Urinary bladder (tissue), 4 donors: ENCODE results near the gene CMIP. TPM values are rescaled to one million over a fixed set of nuclear protein-coding genes. Genes with fewer than 3 reads are reported as not detected.

Source experiments
- DNase-seq: peaks from one replicate; pipeline ENCODE4 v3.0.0-alpha.2; 2015; ENCODE audit errors: extremely low spot score
- H3K27ac ChIP-seq: one replicate; pipeline ENCODE4 v1.5.1; 2013; ENCODE audit warnings: low read depth, mild to moderate bottlenecking, moderate library complexity
- H3K36me3 ChIP-seq: one replicate; pipeline ENCODE4 v1.6.1; 2013; ENCODE audit warnings: mild to moderate bottlenecking, moderate library complexity; ENCODE audit not compliant: insufficient read depth
- H3K4me1 ChIP-seq: one replicate; pipeline ENCODE4 v1.6.1; 2013; ENCODE audit warnings: mild to moderate bottlenecking, moderate library complexity; ENCODE audit not compliant: insufficient read depth
- H3K4me3 ChIP-seq: one replicate; pipeline ENCODE4 v1.5.1; 2013; ENCODE audit warnings: low read depth, low read length
- WGBS: extraction: QIAGEN DNeasy Blood & Tissue Kit; methylation state at CpG from one replicate; pipeline ENCODE4 v1.1.7; 2013; 5-methylcytosine and 5-hydroxymethylcytosine counted together
- polyA plus RNA-seq: library from polyadenylated mRNA; stranded (reverse); fragments of 200-250 nt; gene quantifications from one replicate; pipeline ENCODE4 v1.2.3, GENCODE V29; 2013
- total RNA-seq: library from RNA; depleted of rRNA; stranded (reverse); fragments of >200 nt; gene quantifications from one replicate; pipeline ENCODE4 v1.2.3, GENCODE V29; 2014
- donor health status: healthy with polysubstance abuse.
- donor health status: healthy.

Gene CMIP
- total and polyA plus RNA-seq, 2 donors = 21.7 to 29.4 TPM

GRCh38 chr16:81539759-81540472 is 95.3 kb downstream of the CMIP start:
- Histone ChIP-seq H3K36me3 (no peaks in the 10 kb centered on the region), H3K4me3 (no peak overlapping the region), H3K27ac (no peak overlapping the region), H3K4me1 (no peaks in the 10 kb centered on the region)
- no peak for DNase-seq
- WGBS = 94% methylated on average over 19 of the region's 19 CpGs

GRCh38 chr16:81541314-81541713 is 96.7 kb downstream of the CMIP start:
- Histone ChIP-seq H3K4me3 (no peak overlapping the region), H3K27ac (no peak overlapping the region)
- WGBS = 76% methylated on average over 8 of the region's 8 CpGs

GRCh38 chr16:81542609-81543570 is 98.3 kb downstream of the CMIP start:
- no peak for DNase-seq
- WGBS = 83% methylated on average over 22 of the region's 22 CpGs
- Histone ChIP-seq H3K4me3 (no peak overlapping the region), H3K27ac (no peak overlapping the region), H3K36me3 (no peaks in the 10 kb centered on the region), H3K4me1 (no peaks in the 10 kb centered on the region)

More at GRCh38 chr16:81541314-81541713, 96.7 kb downstream of the CMIP start:
- no peak for DNase-seq
- H3K4me1 ChIP-seq = no peaks in the 10 kb centered on the region
- H3K36me3 ChIP-seq = no peaks in the 10 kb centered on the region

GRCh38 chr16:81543571-81543970 is 99.0 kb downstream of the CMIP start:
- no peak for DNase-seq
- Histone ChIP-seq H3K4me1 (no peaks in the 10 kb centered on the region), H3K27ac (no peak overlapping the region)

DNA sequence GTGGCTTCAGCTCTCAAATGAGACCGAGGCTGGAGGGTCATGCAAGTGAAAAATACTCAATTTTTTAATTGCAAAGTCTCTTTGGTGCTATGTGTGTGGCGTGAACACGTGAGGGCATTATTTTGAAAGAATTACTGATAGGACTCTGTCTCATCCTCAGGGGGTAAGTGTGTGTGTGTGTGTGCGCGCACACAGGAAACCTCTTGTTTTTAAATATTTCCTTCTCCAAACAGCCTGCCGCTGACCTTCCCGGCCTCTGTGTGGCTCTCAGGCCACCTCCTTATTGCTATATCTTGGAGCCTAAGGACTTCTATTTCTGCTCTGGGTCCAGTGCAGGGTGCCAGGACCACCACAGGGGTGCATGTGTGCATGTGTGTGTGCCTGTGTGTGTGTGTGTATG is 99.7 kb downstream of the CMIP start:
- 79% methylated on average over 7 of the region's 7 CpGs for WGBS
- no peak for DNase-seq
- no peaks in the 10 kb centered on the region for H3K4me1 ChIP-seq
- no peaks in the 10 kb centered on the region for H3K36me3 ChIP-seq
- no peak overlapping the region for H3K27ac ChIP-seq
- H3K4me3 ChIP-seq = no peak overlapping the region

More at GRCh38 chr16:81543571-81543970, 99.0 kb downstream of the CMIP start:
- Histone ChIP-seq H3K4me3 (no peak overlapping the region), H3K36me3 (no peaks in the 10 kb centered on the region)
- WGBS = 66% methylated on average over 3 of the region's 3 CpGs

- WGBS = 77% methylated on average over 9 of the region's 9 CpGs
These were observed 100.2 kb downstream of the CMIP start for GRCh38 chr16:81544700-81545271.

DNA sequence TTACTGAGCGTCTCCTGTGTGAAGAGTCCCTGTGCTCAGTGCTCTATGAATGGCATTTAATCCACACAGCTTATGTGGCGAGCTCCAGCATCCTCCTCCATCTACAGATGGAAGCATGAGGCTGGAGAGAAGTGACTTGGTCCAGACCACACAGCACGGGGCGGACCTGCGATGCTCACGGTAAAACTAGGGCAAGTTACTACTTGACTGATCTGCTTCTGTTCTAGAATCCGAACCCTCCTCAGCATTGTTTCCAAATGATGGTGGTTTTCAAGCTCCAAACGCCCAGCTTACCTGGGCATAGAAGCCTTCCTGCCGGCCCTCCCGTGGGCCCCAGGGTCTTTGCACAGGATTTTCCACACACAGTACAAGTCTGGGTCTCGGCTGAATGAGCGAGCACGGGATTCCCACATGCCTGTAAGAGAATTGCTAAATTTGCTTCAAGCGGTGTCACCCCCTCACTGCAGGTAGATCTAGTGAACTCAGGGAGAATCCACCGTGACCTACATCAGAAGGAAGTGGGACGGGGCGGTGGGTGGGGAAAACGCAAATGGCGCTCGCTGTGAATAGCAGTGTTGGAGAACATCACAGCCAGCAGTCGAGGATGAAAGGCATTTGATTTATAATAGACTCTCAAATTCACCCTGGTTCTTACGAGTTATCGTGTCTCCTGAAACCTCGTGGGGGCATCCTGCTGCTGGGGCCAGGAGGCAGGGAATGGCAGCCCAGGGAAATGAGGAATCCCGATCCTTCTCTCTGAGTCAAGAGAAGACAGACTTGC is 101.1 kb downstream of the CMIP start:
- 90% methylated on average over 25 of the region's 25 CpGs for WGBS
- Histone ChIP-seq H3K4me1 (no peaks in the 10 kb centered on the region), H3K36me3 (no peaks in the 10 kb centered on the region), H3K27ac (no peak overlapping the region), H3K4me3 (no peak overlapping the region)
- no peak for DNase-seq

More at GRCh38 chr16:81544700-81545271, 100.2 kb downstream of the CMIP start:
- DNase-seq = no peak
- H3K36me3 ChIP-seq = no peaks in the 10 kb centered on the region
- H3K4me1 ChIP-seq = no peaks in the 10 kb centered on the region
- H3K4me3 ChIP-seq = no peak overlapping the region
- no peak overlapping the region for H3K27ac ChIP-seq

- no peak for DNase-seq
- WGBS = 91% methylated on average over 14 of the region's 14 CpGs
- H3K4me1 ChIP-seq = no peaks in the 10 kb centered on the region
These were observed 102.2 kb downstream of the CMIP start for GRCh38 chr16:81546781-81547180.

DNA sequence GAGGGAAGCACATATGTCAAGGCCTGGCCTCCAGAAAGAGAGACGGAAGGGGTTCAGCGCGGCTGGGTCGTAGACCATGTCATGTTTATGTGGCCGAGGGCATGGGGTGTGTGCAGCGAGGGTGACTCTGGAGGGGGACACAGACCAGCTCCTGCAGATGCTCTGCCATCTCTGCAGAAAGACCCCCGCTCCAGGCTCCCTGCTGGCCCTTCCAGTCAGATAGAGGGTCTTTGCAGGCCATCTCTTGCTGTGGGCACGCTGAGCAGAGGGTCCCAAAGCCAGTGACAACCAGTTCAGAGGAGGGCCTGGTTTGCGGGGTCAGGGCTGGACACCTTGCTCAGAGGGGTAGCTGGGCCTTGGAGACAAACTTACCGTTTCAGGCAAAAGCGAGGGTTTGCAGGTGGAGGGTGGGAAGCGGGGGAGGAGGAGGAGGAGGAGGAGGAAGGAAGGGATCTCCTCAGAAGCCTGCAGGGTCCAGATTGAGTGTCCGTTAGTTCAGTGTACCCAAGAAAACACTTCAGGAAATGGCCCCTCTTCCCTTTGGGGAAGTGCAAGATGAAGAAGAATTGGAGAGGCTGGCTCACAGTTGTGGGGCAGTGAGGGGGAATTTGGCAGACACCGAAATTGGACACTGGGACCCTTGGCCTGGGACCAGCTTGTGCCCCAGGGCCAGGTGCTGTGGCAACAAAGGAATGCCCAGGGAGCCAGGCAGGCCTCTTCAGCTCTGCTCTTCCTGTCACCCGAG is 102.8 kb downstream of the CMIP start:
- H3K4me1 ChIP-seq = no peaks in the 10 kb centered on the region
- H3K36me3 ChIP-seq = no peaks in the 10 kb centered on the region
- no peak for DNase-seq
- H3K27ac ChIP-seq = no peak overlapping the region
- no peak overlapping the region for H3K4me3 ChIP-seq
- WGBS = 88% methylated on average over 15 of the region's 15 CpGs

More at GRCh38 chr16:81546781-81547180, 102.2 kb downstream of the CMIP start:
- H3K27ac ChIP-seq = no peak overlapping the region
- no peaks in the 10 kb centered on the region for H3K36me3 ChIP-seq
- no peak overlapping the region for H3K4me3 ChIP-seq

GRCh38 chr16:81547939-81548216 is 103.3 kb downstream of the CMIP start:
- WGBS = 80% methylated on average over 5 of the region's 5 CpGs
- Histone ChIP-seq H3K27ac (no peak overlapping the region), H3K4me3 (no peak overlapping the region), H3K4me1 (no peaks in the 10 kb centered on the region), H3K36me3 (no peaks in the 10 kb centered on the region)
- DNase-seq = no peak

- no peak overlapping the region for H3K27ac ChIP-seq
- no peak for DNase-seq
- WGBS = 92% methylated on average over 3 of the region's 3 CpGs
- H3K36me3 ChIP-seq = no peaks in the 10 kb centered on the region
- H3K4me1 ChIP-seq = no peaks in the 10 kb centered on the region
- no peak overlapping the region for H3K4me3 ChIP-seq
These were observed 103.9 kb downstream of the CMIP start for GRCh38 chr16:81548551-81548875.

DNA sequence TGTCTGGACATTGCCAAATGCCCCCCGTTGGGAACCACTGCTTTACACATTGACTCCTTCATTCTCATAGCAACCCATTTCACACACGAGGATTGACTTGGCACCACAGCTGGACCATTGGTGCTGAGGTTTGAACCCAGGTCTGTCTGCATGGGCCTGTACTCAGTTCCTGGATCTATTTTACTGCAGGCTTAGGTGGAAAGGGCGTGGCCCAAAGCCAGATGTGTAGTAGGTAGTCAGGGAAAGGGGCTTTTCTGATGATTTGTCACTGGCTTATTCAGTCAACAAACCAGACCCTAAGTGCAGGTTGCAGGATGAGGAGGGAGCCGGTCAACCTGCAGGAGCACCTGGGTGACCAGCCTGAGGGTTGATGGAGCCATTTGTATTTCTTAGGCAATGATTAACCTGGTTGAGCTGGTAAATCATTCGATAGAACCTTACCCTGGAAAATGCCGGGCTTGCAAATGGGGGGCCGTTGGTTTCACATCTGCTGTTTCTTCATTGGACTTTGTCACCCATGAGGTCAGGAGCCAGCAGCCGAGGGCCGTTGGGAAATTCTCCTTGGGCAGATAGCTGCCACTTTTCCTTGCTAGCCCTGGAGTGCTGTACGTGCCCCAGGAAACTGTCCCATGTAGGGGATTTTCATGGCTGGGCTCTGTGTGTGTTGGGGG is 104.4 kb downstream of the CMIP start:
- H3K27ac ChIP-seq = no peak overlapping the region
- no peaks in the 10 kb centered on the region for H3K4me1 ChIP-seq

More for the DNA sequence above, 104.4 kb downstream of the CMIP start:
- H3K4me3 ChIP-seq = no peak overlapping the region
- no peaks in the 10 kb centered on the region for H3K36me3 ChIP-seq
- 84% methylated on average over 10 of the region's 10 CpGs for WGBS
- no peak for DNase-seq
